ENCODE results near the gene WDSUB1. TPM values are rescaled to one million over a fixed set of nuclear protein-coding genes. Genes with fewer than 3 reads are reported as not detected.

The WDSUB1 gene
- total RNA-seq, 4 donors from 2014 or later, result 4.9 to 7.1 (median 5.9) TPM

DNA sequence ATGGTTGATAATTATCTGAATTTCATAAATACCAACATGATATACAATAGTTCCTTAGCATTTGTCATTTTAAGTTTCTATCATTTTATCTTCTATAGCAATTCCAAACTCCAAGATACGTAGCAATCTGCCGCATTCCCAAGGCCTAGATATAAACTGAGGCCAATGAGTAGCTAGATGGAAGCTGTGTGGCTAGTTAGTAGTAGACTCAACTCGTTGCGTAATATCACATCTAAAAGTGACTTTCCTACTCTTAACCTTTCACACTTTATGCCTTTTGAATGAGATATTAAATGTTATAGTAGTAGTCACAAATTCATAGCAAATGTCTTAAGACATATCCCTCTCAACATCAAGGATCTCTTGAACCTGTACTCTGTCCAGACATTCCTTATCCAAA, 33.6 kb downstream of the WDSUB1 start:
- WGBS, 2 donors, result 96% methylated on average over 4 of the region's 4 CpGs
- H3K4me3 ChIP-seq, result no peak overlapping the region

DNA sequence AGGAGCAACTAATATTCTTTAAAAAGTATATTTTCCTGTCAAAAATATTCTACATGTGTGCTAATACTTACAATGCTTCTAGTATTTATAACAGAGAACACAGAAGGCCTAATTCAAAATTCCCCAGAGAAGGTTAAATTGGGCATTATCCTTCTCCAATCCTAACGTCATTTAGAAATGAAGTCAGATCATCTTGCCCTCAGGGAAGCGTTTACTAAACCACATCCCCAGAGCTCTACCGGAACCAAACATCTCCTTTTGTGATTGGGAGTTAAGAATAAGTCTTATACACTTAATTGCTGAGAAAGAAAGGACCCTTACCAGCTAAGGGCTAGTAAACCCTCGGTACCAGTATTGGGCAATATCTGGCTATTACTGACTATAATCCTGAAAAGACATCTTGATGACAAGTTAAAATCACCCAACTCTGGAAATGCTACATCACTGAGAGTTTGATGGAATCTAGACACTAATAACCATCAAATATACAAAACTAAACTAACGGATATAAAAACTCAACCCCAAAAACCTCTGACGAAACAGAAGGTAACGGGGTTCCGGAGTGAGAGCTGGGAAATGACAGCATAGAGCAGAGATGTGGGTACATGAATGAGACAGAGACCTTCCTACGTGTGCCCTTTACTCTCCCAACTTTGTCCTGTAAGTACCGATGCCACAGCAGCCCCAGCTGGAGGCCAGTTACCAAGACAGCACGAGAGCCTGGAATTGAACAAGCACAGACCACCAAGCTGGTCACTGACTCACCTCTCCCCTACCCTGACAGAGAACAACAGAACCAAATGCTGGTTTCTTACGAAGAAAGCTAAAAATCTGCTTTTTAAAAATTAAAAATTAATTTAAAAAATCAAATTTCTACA, 35.0 kb downstream of the WDSUB1 start:
- H3K27me3 ChIP-seq, result no peaks in the 10 kb centered on the region
- TF ChIP-seq POLR2A (IDR thresholded peaks at IDR 0.05), result no peak
- TF ChIP-seq, protein P1, sequence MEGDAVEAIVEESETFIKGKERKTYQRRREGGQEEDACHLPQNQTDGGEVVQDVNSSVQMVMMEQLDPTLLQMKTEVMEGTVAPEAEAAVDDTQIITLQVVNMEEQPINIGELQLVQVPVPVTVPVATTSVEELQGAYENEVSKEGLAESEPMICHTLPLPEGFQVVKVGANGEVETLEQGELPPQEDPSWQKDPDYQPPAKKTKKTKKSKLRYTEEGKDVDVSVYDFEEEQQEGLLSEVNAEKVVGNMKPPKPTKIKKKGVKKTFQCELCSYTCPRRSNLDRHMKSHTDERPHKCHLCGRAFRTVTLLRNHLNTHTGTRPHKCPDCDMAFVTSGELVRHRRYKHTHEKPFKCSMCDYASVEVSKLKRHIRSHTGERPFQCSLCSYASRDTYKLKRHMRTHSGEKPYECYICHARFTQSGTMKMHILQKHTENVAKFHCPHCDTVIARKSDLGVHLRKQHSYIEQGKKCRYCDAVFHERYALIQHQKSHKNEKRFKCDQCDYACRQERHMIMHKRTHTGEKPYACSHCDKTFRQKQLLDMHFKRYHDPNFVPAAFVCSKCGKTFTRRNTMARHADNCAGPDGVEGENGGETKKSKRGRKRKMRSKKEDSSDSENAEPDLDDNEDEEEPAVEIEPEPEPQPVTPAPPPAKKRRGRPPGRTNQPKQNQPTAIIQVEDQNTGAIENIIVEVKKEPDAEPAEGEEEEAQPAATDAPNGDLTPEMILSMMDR (IDR thresholded peaks at IDR 0.05), result no peak
- peaks cover 5 to 20% (median 7%) of the 10 kb centered on the region in 3 donors for H3K4me1 ChIP-seq
- no peak for DNase-seq
- peaks cover 5 to 35% (median 5%) of the 10 kb centered on the region in 3 donors for H3K36me3 ChIP-seq
- no peaks in the 10 kb centered on the region for H3K9me3 ChIP-seq
- intact Hi-C loops (cut with DNase I), result no loop called here
- H3K27ac ChIP-seq, result peak overlapping the region in 1 of 4 donors; percentile 86
- 78 to 88% methylated on average over 12 of the region's 12 CpGs for WGBS, 2 donors
- no peak overlapping the region for H3K4me3 ChIP-seq

More for the DNA sequence above, 33.6 kb downstream of the WDSUB1 start:
- intact Hi-C loops (cut with DNase I), result no loop called here
- Histone ChIP-seq H3K4me1 (peaks cover 5 to 20% (median 7%) of the 10 kb centered on the region in 3 donors), H3K36me3 (peaks cover 5 to 42% (median 5%) of the 10 kb centered on the region in 3 donors), H3K27me3 (no peaks in the 10 kb centered on the region), H3K27ac (no peak overlapping the region), H3K9me3 (no peaks in the 10 kb centered on the region)
- DNase-seq, result no peak
- TF ChIP-seq POLR2A (IDR thresholded peaks at IDR 0.05), result no peak
- TF ChIP-seq, protein P1 (IDR thresholded peaks at IDR 0.05), result no peak

DNA sequence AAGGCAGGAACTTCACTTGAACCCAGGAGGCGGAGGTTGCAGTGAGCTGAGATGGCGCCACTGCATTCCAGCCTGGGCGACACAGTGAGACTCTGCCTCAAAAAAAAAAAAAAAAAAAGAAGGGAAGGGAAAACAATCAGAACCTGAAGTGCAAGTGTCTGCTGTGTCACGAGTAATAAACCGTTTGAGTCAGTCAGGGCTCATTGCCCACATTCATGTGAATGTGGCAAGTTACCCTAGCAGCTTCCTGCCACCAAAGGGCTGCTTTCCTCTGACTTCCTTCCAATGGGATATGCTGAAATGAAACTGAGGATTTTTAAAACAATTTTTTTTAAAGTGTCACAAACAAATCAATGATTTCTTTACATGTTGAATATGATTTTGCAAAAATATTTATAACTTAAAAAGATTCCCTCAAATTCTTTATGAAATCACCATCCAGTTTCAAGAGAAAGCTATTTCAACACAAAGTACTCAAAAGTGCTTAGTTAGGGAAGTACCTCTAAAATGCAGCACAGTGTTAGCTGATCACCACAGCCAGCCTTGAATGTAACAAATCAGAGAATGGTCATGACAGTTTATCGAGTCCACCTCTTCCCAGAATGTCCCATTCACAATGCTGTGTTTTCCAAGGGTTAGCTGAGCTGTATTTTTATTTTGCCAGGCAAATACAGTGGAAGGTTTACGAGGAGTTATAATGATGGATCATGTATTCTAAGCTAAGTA, 36.4 kb downstream of the WDSUB1 start:
- 23 to 47% methylated on average over 7 of the region's 7 CpGs for WGBS, 2 donors
- no peaks in the 10 kb centered on the region for H3K27me3 ChIP-seq
- no peaks in the 10 kb centered on the region for H3K9me3 ChIP-seq
- no peak overlapping the region for H3K4me3 ChIP-seq
- DNase-seq, result no peak
- no peak for TF ChIP-seq POLR2A (IDR thresholded peaks at IDR 0.05)
- TF ChIP-seq, protein P1 (IDR thresholded peaks at IDR 0.05), result peak in 1 of 6 experiments; percentile 11
- peak overlapping the region; percentile 32 to 86 (median 63) for H3K27ac ChIP-seq
- peaks cover 5 to 20% (median 7%) of the 10 kb centered on the region in 3 donors for H3K4me1 ChIP-seq
- intact Hi-C loops (cut with DNase I), result no loop called here
- peaks cover 5 to 40% (median 5%) of the 10 kb centered on the region in 3 donors for H3K36me3 ChIP-seq

DNA sequence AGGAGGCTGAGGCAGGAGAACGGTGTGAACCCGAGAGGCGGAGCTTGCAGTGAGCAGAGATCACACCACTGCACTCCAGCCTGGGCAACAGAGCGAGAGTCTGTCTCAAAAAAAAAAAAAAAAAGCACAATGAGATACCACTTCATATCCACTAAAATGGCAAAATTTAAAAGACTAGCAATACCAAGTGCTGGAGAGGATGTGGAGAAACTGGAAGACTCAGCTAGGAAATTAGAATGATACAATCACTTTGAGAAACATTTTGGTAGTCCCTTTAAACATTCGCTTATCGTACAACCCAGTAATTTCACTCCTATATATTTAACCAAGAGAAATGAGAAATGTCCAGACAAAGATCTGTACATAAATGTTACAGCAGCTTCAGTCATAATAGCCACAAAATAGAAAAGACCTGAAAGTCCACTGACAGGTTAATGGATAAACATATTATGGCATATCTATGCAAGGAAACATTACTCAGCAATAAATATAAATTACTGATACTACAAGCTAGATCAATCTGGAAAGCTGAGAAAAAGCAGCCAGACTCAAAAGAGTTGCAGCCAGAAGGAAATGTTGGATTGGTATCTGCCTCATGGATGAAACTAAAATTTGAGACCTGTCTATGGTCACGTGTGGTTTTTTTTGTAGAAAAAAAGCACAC, 40.0 kb downstream of the WDSUB1 start:
- 98% methylated on average over 7 of the region's 7 CpGs for WGBS, 2 donors
- intact Hi-C loops (cut with DNase I), result no loop called here
- H3K36me3 ChIP-seq, result peaks cover 0 to 56% (median 0%) of the 10 kb centered on the region in 3 donors

More for the DNA sequence above, 40.0 kb downstream of the WDSUB1 start:
- Histone ChIP-seq H3K27ac (no peak overlapping the region), H3K4me1 (peaks cover 5 to 20% (median 7%) of the 10 kb centered on the region in 3 donors), H3K9me3 (no peaks in the 10 kb centered on the region), H3K4me3 (no peak overlapping the region), H3K27me3 (no peaks in the 10 kb centered on the region)
- TF ChIP-seq, protein P1 (IDR thresholded peaks at IDR 0.05), result no peak
- no peak for TF ChIP-seq POLR2A (IDR thresholded peaks at IDR 0.05)
- no peak for DNase-seq

Data from esophagus squamous epithelium (tissue), 5 donors.